Endothelial cell of hepatic sinusoid (primary cell): ENCODE measurements around the gene RERE.

Experiments used
- in situ Hi-C: cut with HindIII; loops from 2 replicates; pipeline ENCODE4 v1.10.0; 2017; ENCODE audit warnings: low sequenced_read_pairs

The RERE gene

DNA sequence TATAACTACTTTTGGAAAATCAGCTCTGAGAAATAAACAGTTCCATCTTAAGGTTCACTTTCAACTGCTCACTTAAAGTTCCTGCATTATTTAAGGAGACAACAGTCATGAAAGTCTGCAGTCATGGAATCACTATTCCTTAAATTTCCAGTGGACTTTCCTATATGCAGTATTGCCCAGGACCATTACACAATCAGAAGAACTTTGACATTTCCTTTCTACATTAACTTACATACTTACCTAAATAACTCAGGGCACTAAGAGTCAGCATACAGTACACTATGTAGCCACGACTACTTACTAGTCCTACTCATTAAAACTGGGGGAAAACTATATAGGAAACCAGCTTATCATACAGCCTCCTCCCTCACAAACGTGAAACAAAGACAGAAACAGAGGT lies 279.4 kb downstream of the RERE start:
- in situ Hi-C loops, result no loop called here

DNA sequence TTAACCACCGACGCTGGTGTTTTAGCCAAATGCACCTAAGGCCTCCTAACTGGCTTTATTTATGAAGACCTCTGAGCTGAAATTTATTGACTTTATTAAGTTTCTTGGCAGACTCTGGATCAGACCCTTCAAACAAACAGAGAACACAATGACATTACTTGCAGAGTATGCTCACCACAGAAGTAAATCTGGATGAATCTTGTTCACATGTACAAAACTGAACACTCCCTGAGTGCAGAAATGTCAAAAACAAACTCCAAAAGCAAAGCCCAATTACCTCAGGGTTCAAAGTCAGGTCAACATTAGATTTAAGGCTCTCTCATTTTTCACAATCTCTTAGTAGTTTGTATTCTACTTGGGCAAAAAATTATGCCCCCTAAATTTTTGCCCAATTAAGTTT lies 280.9 kb downstream of the RERE start:
- in situ Hi-C loops, result no loop called here

DNA sequence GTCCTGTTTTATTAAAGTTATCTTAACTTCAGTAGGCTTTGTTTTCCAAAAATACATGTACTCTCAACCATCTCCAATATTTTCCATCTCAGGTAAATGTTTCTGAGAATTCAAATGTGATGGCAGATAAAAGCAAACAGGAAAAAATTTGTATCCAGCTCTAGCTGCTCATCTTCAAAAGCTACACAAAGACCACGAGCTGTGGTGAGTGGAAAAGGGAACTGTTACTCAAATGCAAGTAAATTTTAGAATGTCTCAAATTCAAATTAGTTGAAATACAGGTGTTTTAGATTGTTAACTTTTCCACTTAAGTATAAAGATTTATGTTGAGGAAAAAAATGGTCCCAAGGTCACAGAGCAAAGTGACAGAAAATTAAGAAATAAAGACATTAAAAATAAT lies 283.5 kb downstream of the RERE start:
- in situ Hi-C loops, result no loop called here

DNA sequence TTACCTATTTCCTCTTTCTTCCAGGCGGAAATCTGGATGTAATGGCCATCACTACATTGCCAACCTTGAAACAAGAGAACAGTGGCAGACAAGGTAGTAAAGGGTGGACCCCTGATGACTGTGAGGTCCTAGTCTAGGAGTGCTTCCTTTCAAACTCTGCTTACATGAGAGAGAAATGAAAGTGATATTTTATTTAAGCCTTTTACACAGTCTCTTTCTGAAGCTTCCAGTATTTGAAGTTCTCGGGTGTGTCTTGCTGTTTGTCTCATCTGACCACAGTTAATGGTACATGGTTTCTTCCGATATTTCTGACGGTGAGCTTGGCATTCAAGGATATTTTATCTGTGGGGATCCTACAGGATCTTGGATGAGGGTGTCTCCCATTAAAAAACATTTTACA lies 284.3 kb downstream of the RERE start:
- in situ Hi-C loops, result no loop called here

DNA sequence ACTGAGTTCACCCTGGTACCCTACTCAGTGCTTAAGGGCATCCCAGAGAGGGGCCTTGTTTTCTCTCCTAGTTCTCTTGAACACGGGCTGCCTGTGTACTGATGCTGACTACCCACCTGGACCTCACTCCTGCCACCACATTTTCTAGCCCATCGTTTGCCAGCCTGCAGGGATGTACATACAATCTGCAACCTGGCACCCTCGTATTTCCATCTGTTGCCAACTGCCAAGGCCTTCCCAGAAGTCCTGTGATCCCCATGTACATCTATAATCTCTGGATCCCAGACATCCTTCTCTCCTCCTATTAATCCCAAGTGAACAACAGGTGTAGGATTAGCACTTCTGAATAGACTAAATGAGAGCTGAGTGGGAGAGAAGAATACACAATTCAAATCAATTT lies 287.5 kb downstream of the RERE start:
- in situ Hi-C loops, result no loop called here

DNA sequence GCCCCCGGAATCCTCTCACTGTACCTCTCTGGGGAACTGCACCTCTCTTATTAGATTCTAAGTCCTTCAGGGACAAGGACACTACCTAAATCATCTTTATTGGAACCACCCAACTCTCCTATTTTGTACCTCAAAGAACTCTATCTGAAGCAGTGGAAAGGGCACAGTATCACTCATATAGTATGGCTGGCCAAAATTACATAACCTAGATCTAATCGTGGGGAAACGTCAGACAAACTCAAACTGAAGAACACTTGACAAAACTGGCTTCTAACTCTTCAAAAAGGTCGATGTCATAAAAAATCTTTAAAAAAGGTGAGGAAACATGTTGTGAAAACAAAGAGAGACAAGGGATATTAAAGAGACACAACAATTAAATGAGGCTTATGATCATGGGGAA lies 289.5 kb downstream of the RERE start:
- in situ Hi-C loops, result no loop called here

DNA sequence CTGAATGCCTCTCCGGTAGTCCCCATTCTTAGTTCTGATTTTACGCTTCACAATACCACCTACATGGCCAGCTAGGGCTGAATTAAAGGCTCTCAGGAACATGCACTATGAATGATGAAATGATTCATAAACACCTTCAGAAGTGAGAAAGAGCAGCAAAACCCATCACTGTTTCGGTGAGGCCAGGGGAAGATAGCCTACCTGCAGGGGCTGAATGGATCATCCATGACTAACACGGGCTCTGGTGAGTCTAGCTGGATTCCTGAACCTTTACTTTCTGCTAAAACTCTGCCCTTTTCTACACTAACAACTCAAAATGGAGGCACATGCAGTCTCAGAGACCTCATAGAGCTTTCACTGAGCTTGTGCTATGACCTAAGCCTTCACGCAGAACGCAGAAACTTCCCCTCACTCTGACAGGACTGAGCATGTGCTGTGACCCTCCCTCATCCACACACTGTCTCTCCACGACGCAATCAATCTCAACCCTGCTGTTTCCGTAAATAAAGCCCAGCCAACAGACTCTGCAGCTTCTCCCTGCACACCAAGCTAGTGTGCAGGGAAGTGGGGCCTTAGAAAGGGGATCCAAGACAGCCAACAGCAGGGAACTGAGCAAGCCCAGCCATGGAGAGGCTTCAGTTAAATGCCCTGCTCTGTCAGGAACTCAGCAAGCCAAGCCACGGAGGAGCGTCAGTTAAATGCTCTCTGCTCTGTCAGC lies 291.7 kb downstream of the RERE start:
- in situ Hi-C loops, result no loop called here

DNA sequence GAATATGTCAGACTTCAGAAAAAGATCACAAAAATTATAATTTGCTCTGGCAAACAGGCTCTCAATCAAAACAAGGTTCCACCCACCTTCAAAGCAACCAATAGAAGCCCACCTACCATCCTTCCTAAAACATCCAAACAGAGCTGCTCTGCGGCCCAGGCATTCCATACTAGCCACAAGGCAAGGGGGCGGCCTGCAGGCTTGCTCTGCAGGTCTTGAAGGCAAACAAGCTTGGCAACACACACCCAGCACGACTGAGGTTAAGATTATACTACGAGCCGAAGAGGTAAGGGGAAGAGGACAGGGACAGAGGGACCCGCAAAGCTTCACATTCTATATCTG lies 292.3 kb downstream of the RERE start:
- in situ Hi-C loops, result no loop called here

DNA sequence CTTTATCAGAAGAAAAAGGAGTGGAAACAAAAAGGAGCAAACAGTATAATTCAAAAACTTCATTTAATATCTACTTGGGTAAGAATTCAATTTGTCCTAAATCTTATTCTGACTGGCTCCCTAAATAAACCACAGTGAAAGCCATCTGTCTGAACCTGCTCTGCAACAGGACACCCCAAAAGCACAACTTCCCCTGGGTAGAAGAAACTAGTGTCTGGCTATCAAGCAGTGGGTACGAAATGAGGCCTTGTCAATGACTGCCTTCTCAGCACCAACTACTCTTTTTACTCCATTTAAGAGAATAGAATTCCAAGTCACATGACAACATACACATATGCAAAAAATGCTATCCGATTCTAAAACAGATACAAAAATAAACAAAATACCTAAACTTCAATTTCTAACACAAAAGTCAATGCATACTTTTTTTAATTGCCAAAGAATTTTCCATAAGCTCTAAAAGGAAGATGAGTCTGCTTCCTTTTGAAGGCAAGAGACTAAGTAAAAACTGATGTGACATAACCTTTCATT lies 292.7 kb downstream of the RERE start:
- in situ Hi-C loops, result no loop called here

DNA sequence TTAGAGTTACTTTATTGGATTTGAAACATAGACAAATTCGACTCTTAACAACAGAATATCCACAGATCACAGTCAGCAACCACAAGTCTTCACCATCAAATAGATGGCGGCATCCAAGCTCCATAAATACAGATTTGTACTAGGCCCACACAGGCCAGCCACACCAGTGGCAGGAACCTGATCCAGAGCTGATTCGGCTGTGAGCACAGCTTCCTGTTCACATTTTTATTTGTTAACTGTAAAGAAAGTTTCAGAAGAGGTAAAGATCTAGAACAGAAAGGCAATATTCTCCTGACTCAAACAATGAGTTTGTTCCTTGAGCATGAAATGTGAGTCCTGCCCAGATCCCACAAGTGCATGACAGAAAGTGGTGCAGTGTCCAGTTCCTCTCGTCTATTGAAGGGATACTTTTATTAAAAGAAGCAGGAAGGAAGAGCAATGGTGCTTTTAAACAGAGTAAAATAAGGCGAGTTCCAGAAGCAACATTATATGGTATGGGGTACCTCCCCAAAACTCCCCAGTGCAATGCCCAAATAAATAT lies 293.7 kb downstream of the RERE start:
- in situ Hi-C loops, result no loop called here

DNA sequence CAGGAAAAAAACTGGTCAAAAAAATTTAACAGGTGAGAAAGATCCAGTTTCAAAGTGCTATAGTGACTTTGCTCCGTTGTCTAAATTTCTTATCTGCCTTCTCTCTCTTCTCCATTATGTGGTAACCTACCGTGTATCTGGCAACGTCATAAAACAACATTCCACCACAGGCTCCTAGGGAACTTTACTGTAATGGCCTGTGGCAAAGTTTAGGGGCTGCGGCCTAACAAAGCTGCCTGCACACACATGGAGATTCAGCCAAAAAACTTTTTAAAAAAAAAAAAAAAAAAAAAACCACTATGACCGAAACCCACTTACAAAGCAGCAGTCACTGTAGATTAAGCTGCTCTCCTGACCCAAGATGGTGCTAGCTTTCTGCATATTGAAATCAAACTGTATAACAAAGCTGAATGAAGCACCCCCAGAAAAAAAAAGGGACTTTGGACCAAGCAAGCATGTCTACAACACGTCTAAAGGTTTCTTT lies 296.9 kb downstream of the RERE start:
- in situ Hi-C loops, result no loop called here

DNA sequence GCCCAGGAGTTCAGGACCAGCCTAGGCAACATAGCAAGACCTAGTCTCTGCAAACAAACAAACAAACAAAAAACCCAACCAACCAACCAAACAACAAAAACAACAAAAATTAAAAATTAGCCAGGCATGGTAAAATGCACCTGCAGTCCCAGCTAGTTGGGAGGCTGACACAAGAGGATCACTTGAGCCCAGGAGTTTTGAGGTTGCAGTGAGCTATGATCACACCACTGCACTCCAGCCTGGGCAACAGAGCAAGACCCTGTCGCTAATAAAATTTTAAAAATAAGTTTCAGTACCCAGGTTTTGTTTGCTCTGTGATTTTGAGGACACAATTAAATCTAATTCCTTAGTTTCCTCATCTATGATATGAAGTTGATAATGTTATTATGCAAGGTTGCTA lies 298.3 kb downstream of the RERE start:
- in situ Hi-C loops, result no loop called here

DNA sequence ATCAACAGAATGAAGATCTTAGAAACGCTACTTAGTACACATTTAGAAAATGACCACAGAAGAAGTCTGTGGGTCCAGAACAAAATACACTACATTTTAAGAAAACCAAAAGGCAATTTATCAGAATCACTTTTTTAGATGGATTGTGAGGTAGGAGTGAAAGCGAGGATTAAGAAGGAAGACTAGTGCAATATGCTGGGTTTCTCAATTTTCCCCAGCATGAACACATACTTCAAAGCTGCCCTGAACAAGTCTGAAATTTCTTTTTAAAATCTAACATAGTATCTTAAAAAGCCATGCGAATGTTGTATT lies 299.0 kb downstream of the RERE start:
- in situ Hi-C loops, result no loop called here

DNA sequence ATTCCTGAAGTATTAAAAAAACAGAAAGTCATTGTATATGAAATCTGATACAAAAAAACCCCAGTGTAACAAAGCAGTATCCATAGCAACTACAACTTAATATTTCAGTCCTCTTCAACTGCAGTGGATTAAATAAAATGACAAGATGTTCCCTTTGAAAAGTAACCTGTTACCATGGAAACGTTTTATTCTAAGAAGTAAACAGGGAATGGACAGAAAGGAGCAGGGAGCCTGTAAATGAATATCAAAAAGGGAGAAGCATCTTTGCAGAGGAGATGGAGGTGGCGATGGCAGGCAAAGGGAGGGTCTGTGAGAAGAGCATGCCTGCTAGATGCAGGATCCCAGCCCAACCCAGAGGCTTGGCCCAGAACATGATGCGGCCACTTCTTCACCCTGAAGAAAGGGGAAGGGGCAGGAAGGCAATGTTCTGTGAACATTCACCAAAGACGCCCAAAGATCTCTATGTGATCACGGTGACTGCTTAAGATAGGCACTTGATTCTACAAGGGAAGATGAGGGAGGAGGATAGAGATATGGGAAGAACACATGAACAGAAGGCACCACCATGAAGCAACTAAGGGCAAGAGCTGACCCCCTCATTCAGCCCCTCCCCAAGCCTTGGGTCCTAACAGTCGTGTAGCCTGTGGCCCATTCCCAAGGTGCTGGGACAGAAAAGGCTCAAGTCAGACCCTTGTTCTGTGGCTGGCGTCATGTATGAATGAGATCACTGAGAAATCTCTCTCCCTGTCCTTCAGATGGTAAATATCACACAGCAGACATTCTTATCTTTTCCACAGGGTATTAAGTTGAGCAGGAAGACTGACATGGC lies 299.6 kb downstream of the RERE start:
- in situ Hi-C loops, result no loop called here

DNA sequence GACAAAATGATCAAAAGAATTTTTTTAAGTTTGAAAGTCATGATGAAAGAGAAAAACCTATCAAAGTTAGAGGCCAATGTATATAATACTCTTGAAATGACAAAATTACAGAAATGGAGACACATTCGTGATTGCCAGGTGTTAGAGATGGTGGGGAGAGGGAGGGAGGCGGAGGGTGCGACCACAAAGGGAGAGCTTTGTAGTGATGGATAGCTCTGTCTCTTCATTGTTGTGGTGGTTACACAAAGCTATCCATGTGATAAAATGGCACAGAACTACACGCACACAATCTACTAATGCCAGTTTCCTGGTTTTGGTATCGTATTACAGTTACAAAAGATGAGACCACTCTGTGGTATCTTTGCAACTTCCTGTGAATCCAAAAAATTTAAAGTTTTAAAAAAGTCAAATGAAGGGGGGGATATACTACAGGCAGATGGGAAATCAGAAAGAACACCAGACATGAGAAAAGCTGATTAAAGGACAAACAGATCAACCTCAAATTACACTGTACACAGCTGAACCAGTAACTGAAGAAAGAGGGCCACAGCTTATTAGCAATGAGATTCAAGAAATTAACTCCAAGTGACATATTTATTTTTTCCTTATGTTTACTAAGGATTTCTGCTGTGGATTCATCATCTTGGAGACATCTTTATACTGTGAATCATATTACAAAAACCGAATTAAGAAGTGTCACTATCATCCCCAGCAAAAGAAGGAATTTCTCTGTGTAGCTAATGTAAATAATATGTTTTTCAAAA lies 300.5 kb downstream of the RERE start:
- in situ Hi-C loops, result no loop called here

DNA sequence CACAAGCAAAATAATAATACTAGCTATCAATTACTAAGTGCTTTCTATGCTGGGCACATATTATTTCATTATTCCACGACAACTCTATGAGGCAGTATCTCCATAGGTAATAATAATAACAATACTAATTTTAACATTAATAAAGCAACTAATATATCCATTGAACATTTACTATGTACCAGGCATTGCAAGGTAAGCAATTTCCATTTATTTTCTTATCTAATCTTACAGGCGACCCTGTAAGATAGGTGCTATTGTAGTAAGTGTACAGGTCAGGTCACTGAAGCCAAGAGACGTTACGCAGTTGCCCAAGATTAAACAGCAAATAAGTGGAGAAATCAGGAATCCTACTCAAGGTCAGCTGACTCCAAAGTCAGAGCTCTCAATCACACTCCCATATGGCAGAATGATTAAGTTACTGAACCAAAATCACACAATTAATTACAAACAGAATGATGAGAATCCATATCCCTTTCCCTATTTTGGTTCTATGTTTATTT lies 301.1 kb downstream of the RERE start:
- in situ Hi-C loops, result no loop called here

DNA sequence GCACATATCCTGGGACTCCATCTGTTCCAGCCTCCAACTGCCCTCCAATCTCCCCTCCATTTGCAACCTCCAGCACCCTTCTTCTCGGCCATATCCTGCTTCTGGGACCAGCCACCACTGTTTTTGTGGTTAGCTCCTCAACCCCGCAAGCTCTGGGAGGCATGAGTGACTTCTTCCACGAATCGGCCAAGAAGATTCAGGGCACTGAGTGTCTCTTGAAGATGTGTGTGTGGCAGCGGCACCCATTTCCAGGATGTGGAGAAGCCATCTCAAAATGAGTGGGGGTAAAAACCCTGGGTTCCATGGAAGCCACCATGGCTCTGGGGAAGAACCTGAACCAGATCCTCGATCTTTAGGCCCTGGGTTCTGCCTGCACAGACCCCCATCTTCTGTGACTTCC lies 304.9 kb downstream of the RERE start:
- in situ Hi-C loops, result loop anchor here (5.0 kb wide), 2 partner anchors 40 to 50 kb away; no protein-coding TSS in a partner anchor

DNA sequence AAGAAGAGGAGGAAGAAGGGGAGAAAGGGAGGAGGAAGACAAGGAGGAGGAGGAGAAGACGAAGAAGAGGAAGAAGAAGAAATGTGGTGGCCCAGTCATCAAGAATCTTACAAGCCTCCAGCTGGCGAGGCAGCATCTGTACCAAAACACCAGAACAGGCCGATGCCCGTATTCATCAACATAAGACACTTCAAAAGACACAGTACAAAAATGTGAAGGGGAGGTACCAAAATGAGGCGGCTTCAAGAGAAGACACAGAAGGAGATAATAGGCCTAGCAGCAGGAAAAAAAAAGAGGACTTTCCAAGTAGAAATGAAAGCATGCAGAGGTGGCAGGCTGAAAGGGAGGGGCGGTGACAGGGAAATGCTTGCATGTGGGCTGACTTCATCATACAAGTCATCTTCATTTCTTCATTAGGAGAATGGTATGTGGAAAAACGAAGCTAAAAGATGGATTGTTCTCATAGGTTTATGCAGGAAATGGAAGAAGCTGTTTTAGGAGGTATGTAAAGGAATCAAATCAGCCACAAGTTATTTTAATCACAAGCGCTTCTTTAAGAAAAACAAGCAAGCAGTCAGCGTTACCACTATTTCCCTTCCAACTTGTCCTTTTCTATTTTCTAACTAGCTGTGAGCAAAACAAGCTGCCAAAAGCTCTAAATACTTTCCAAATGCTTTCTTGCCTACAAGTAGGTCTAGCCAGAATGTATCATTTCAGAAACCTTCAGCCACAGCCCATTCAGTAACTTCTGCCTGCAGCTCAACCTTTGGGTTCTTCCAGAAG lies 307.2 kb downstream of the RERE start:
- in situ Hi-C loops, result loop anchor here (5.0 kb wide), 2 partner anchors 38 to 52 kb away; no protein-coding TSS in a partner anchor

DNA sequence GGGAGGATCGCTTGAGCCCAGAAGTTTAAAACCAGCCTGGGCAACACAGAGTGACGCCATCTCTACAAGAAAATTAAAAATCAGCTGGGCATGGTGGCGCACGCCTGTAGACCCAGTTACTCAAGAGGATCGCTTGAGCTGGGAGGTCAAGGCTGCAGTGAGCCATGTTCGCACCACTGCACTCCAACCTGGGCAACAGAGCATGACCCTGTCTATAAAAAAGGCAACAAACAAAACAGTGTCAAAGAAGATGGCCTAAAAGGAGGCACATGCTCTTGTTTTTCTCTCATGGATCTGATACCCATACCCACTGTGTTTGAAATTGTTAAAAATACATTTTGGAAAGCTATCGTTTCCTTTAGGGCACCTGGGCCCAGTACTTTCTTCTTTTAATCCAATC lies 307.9 kb downstream of the RERE start:
- in situ Hi-C loops, result no loop called here

DNA sequence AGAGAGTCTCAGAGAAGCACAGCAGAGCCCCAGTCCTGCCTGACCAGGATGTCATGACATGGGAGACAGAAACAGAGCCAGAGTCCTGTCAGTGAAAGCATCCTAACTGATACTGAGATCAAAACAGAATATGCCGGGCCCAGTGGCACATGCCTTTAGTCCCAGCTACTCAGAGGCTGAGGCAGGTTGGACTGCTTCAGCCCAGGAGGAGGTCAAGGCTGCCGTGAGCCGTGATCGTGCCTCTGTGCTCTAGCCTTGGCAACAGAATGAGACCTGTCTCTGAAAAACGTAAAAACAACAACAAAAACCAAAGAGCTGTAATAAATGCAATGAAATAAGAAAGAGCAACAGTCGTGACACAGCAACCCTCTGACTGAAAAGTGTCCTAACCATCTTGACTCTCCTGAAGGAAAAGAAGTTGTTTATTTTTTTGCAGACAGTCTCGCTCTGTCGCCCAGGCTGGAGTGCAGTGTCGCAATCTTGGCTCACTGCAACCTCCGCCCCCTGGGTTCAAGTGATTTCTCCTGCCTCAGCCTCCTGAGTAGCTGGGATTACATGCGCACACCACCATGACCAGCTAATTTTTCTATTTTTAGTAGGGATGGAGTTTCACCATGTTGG lies 310.3 kb downstream of the RERE start:
- in situ Hi-C loops, result no loop called here
